NT2/D1 (cell line): ENCODE data around the gene TIMM21.

Experiments used
- DNase-seq: peaks from one replicate; pipeline ENCODE4 v3.0.0-alpha.2; 2011; ENCODE audit warnings: low read depth, low spot score
- H3K27me3 ChIP-seq: 2 replicates; pipeline ENCODE4 v1.6.0; 2011; ENCODE audit warnings: mild to moderate bottlenecking; ENCODE audit not compliant: insufficient read length, insufficient read depth
- H3K36me3 ChIP-seq: 2 replicates; pipeline ENCODE4 v1.6.1; 2011; ENCODE audit warnings: mild to moderate bottlenecking, low read length, mixed read lengths; ENCODE audit not compliant: insufficient read depth, insufficient read length
- H3K4me1 ChIP-seq: 2 replicates; pipeline ENCODE4 v1.5.1; 2011; ENCODE audit not compliant: insufficient read depth, insufficient read length
- H3K4me3 ChIP-seq: 2 replicates; pipeline ENCODE4 v1.5.1; 2011; ENCODE audit warnings: low read depth; ENCODE audit not compliant: insufficient read length
- H3K9ac ChIP-seq: 2 replicates; pipeline ENCODE4 v1.6.0; 2011; ENCODE audit warnings: low read depth; ENCODE audit not compliant: insufficient read length
- H3K9me3 ChIP-seq: 2 replicates; pipeline ENCODE4 v1.5.1; 2011; ENCODE audit warnings: mild to moderate bottlenecking, low read length; ENCODE audit not compliant: insufficient read depth
- SUZ12 ChIP-seq: IDR thresholded peaks from 2 replicates; pipeline ENCODE4 v1.6.1; 2011; ENCODE audit not compliant: insufficient read length, insufficient read depth; ENCODE audit errors: extremely low read depth
- YY1 ChIP-seq: IDR thresholded peaks from 2 replicates; pipeline ENCODE4 v1.6.1; 2011; ENCODE audit not compliant: insufficient read length, insufficient read depth
- ZNF274 ChIP-seq: IDR thresholded peaks from 2 replicates; pipeline ENCODE4 v1.6.1; 2011; ENCODE audit warnings: mild to moderate bottlenecking, low read depth, low read length

Gene TIMM21

GRCh38 chr18:74132201-74132600, 16.1 kb upstream of the TIMM21 start:
- no peak for DNase-seq
- Histone ChIP-seq H3K36me3 (no peaks in the 10 kb centered on the region), H3K27me3 (no peaks in the 10 kb centered on the region), H3K9me3 (no peaks in the 10 kb centered on the region; the same call in 1 of the 2 replicates), H3K4me1 (no peaks in the 10 kb centered on the region), H3K9ac (no peak overlapping the region), H3K4me3 (no peak overlapping the region)
- TF ChIP-seq ZNF274 (no peak), YY1 (no peak), SUZ12 (no peak)

- Histone ChIP-seq H3K27me3 (no peaks in the 10 kb centered on the region), H3K9me3 (no peaks in the 10 kb centered on the region; the same call in 1 of the 2 replicates), H3K4me1 (no peaks in the 10 kb centered on the region), H3K4me3 (no peak overlapping the region), H3K9ac (no peak overlapping the region), H3K36me3 (no peaks in the 10 kb centered on the region)
- TF ChIP-seq ZNF274 (no peak), YY1 (no peak), SUZ12 (no peak)
- no peak for DNase-seq
Measured at GRCh38 chr18:74137920-74138538, 10.3 kb upstream of the TIMM21 start.

- Histone ChIP-seq H3K4me1 (no peaks in the 10 kb centered on the region), H3K9ac (no peak overlapping the region), H3K36me3 (no peaks in the 10 kb centered on the region), H3K9me3 (no peaks in the 10 kb centered on the region), H3K27me3 (no peaks in the 10 kb centered on the region), H3K4me3 (no peak overlapping the region)
- DNase-seq, result no peak
- no peak for TF ChIP-seq YY1
- no peak for TF ChIP-seq ZNF274
- TF ChIP-seq SUZ12, result no peak
Measured at GRCh38 chr18:74139411-74139810, 8.9 kb upstream of the TIMM21 start.

GRCh38 chr18:74139888-74140287, 8.4 kb upstream of the TIMM21 start:
- H3K36me3 ChIP-seq, result no peaks in the 10 kb centered on the region
- H3K27me3 ChIP-seq, result no peaks in the 10 kb centered on the region
- no peak for DNase-seq
- H3K9ac ChIP-seq, result no peak overlapping the region
- TF ChIP-seq SUZ12, result no peak
- no peak for TF ChIP-seq ZNF274
- TF ChIP-seq YY1, result no peak
- no peaks in the 10 kb centered on the region for H3K9me3 ChIP-seq
- H3K4me3 ChIP-seq, result no peak overlapping the region
- no peaks in the 10 kb centered on the region for H3K4me1 ChIP-seq

- Histone ChIP-seq H3K27me3 (no peaks in the 10 kb centered on the region), H3K4me3 (no peak overlapping the region), H3K9ac (no peak overlapping the region), H3K9me3 (no peaks in the 10 kb centered on the region), H3K36me3 (no peaks in the 10 kb centered on the region), H3K4me1 (no peaks in the 10 kb centered on the region)
- no peak for DNase-seq
- TF ChIP-seq YY1, result no peak
- TF ChIP-seq SUZ12, result no peak
- no peak for TF ChIP-seq ZNF274
Measured at GRCh38 chr18:74140582-74140981, 7.7 kb upstream of the TIMM21 start.

GRCh38 chr18:74141667-74142066, 6.7 kb upstream of the TIMM21 start:
- no peak overlapping the region for H3K9ac ChIP-seq
- no peak overlapping the region for H3K4me3 ChIP-seq
- no peak for DNase-seq
- H3K36me3 ChIP-seq, result no peaks in the 10 kb centered on the region
- TF ChIP-seq YY1 (no peak), ZNF274 (no peak), SUZ12 (no peak)
- H3K9me3 ChIP-seq, result no peaks in the 10 kb centered on the region
- H3K4me1 ChIP-seq, result no peaks in the 10 kb centered on the region
- no peaks in the 10 kb centered on the region for H3K27me3 ChIP-seq

- TF ChIP-seq YY1 (no peak), SUZ12 (no peak), ZNF274 (no peak)
- Histone ChIP-seq H3K27me3 (no peaks in the 10 kb centered on the region), H3K9ac (no peak overlapping the region), H3K4me1 (no peaks in the 10 kb centered on the region), H3K36me3 (no peaks in the 10 kb centered on the region), H3K4me3 (no peak overlapping the region), H3K9me3 (no peaks in the 10 kb centered on the region)
- no peak for DNase-seq
Measured at GRCh38 chr18:74142252-74142651, 6.1 kb upstream of the TIMM21 start.
